GM15510 (cell line): Measurements from ENCODE around the gene GINS1.

Source experiments
- POLR2A ChIP-seq: IDR thresholded peaks from 3 replicates; pipeline ENCODE4 v1.6.1; 2011; ENCODE audit warnings: borderline replicate concordance; ENCODE audit not compliant: insufficient read length; ENCODE audit errors: extremely low read depth

The GINS1 gene

DNA sequence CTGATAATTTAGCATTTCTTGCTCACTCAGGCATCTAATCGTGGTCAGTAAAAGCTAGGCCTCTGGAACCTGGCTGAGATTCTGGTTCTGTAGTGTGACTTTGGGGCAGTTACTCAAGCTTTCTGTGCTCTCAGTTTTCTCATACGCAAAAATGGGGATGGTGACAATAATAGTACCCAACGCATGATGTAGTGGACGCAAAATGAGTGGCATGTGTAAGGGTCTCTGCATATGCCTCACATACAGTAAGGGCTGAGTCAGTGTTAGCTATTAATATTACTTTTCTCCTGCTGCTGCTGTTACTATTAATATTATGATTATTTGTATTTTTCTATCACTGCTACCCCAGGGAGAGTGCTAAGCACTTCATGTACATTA, 686 bp downstream of the GINS1 start:
- TF ChIP-seq POLR2A, result no peak

- TF ChIP-seq POLR2A, result no peak
Observed at GRCh38 chr20:25408890-25409289, 1.4 kb downstream of the GINS1 start.

- TF ChIP-seq POLR2A, result no peak
Observed at GRCh38 chr20:25418776-25419175, 11.3 kb downstream of the GINS1 start.

GRCh38 chr20:25421102-25421501, 13.6 kb downstream of the GINS1 start:
- TF ChIP-seq POLR2A, result no peak

DNA sequence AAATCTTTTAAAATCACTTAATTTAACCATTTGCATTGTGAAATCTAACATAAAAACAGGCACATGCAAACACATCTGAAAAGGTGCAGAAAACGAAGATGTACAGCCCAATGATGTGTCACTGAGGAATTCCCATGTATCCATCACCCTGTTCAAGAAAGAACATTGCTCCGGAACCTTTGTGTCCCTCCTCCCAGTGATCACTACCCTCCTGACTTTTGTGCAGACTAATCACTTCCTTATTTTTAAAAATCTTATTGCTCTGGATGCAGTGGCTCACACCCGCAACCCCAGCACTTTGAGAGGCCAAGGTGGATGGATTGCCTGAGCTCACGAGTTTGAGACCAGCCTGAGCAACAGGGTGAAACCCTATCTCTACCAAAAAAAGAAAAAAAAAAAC, 14.6 kb downstream of the GINS1 start:
- TF ChIP-seq POLR2A, result no peak

- no peak for TF ChIP-seq POLR2A
Observed at GRCh38 chr20:25424536-25424935, 17.1 kb downstream of the GINS1 start.

GRCh38 chr20:25437153-25437581, 29.7 kb downstream of the GINS1 start:
- no peak for TF ChIP-seq POLR2A

- no peak for TF ChIP-seq POLR2A
Observed at GRCh38 chr20:25439328-25439727, 31.9 kb downstream of the GINS1 start.

DNA sequence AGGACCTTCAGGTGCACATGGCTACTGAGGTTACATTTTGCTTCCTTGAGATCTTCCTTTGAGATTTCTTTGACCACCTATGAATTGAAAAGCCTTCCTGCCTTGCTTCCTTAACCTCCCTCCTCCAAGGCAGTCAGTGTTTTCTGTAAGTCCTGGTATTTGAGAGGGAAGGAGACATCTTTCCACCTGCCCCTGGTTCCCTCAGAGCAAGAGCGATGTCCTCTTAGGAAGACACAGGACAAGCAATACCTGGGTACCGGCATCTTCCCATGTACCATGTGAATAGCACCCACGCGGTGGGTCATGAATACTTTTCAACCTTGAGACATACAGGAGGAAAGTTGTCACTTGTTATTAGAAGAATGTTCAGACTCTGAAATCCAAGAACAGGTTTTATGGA, 37.1 kb downstream of the GINS1 start:
- TF ChIP-seq POLR2A, result no peak

- no peak for TF ChIP-seq POLR2A
Observed at GRCh38 chr20:25447671-25448070, 40.2 kb downstream of the GINS1 start.

DNA sequence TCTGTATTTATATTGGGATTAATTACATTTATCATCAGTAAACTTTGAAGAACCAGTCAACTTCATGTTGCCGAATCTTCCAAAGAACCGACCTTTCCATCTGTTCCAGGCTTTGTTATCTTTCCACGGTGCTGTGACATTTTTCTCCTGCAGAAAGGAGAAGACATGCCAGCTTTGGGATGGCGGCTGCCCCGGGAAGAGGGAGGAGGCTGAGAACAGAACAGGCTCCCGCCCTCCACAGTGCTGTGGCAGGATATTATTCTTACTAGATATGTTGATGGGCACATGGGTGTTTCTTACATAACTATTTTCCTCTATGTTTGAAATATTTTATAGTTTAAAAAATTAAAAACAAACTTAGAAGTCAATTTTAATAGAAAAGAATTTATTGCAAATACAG, 44.9 kb downstream of the GINS1 start:
- TF ChIP-seq POLR2A, result no peak

DNA sequence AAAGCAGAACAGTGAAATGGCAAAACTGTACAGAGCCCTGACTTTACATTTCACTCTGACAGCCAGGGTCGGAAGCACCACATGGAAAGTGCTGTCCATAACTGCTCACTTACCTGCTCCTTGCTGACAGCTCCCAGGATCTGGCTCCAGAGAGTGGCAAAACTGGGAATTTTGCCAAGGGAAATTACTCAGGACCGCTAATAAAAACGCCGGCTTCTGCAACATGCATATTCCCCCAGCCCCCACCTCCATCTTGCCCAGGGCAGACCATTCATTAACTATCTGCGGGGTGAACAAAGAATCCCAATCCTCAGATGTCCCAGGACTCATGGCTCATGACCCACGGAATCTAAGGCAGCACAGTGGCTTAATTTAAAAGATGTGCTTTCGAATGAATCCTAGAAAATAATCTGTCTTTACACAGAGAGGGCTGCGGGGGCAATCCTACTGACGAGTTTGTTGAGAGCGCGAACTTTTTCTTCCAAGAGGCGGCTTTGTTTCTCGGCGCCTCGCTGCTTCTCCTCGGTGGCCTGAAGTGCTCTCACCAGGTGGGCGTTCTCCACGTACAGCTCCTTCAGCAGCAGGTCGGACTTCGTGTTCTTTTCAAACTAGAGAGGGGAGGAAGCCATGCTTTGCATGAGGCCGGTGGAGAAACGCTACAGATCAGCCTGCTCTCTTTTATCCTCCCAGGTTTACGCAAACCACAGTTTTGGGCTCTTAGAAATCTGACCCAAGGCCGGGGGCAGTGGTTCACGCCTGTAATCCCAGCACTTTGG, 45.8 kb downstream of the GINS1 start:
- no peak for TF ChIP-seq POLR2A

DNA sequence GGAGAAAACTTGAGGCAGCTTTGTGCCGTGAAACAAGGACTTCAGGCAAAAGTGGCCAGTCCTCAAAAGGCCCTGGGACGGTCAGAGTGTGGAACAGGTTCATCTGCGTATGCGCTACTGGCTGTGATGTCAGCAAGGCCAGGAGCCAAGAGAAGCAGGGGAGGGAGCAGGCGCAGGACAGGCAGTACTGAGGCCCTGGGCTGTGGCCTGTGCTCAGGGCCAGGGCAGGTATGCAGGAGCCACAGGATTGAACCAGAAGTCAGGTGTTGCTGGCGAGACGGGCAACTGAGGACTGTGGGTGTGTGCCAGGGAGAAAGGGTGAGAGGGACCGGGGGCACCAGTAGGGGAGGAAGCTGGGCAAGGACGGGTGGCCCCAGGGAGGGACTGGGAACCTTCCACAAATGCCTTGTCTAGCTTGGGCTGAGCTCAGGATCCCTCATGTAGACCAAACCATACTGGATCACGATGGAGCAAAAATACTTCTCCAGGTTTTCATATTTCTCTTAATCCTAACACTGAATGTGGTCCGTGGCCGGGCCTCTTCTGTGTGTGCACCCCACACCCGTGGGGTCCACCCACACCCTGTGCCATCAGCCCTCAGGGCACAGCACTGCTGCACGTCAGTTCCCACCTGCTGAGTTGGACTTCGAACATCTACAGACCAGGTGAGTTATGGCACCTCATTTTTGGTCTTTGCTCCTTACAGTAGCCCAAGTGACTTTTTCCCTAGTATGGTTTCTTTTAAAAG, 46.9 kb downstream of the GINS1 start:
- TF ChIP-seq POLR2A, result no peak

- no peak for TF ChIP-seq POLR2A
Observed at GRCh38 chr20:25457886-25458680, 50.6 kb downstream of the GINS1 start.
